H9 (cell line): ENCODE results near the gene CCDC85A. TPM values are rescaled to one million over a fixed set of nuclear protein-coding genes. Genes with fewer than 3 reads are reported as not detected.

Experiments used
- DNase-seq: peaks from one replicate; pipeline ENCODE4 v3.0.0-alpha.2; 2017
- H2AFZ ChIP-seq: one replicate; pipeline ENCODE4 v1.6.1; 2013; ENCODE audit warnings: mild to moderate bottlenecking, low read length, control low read depth, moderate library complexity
- H2AK5ac ChIP-seq: 2 replicates; pipeline ENCODE4 v1.6.1; 2013; ENCODE audit warnings: low read length, control low read depth, mixed read lengths; ENCODE audit not compliant: insufficient read length
- H2BK120ac ChIP-seq: one replicate; pipeline ENCODE4 v1.6.1; 2013; ENCODE audit warnings: low read depth, mild to moderate bottlenecking, low read length, control low read depth, inconsistent platforms; ENCODE audit not compliant: poor library complexity, severe bottlenecking
- H2BK12ac ChIP-seq: 2 replicates; pipeline ENCODE4 v1.6.1; 2013; ENCODE audit warnings: low read length, control low read depth, mixed read lengths, low read depth; ENCODE audit not compliant: insufficient read length
- H2BK15ac ChIP-seq: 2 replicates; pipeline ENCODE4 v1.6.1; 2013; ENCODE audit warnings: low read depth, low read length, control low read depth
- H2BK20ac ChIP-seq: one replicate; pipeline ENCODE4 v1.6.1; 2013; ENCODE audit warnings: low read depth, mild to moderate bottlenecking, low read length, control low read depth, inconsistent platforms; ENCODE audit not compliant: poor library complexity, severe bottlenecking
- H2BK5ac ChIP-seq: 2 replicates; pipeline ENCODE4 v1.6.1; 2013; ENCODE audit warnings: low read length, control low read depth, mixed read lengths; ENCODE audit not compliant: insufficient read length
- H3K14ac ChIP-seq: 2 replicates; pipeline ENCODE4 v1.6.1; 2013; ENCODE audit warnings: low read length, control low read depth; ENCODE audit not compliant: insufficient read depth
- H3K18ac ChIP-seq: 2 replicates; pipeline ENCODE4 v1.6.1; 2013; ENCODE audit warnings: low read depth, mild to moderate bottlenecking, mixed read lengths, low read length, control low read depth; ENCODE audit not compliant: insufficient read length
- H3K23ac ChIP-seq: 2 replicates; pipeline ENCODE4 v1.6.1; 2013; ENCODE audit warnings: low read length, control low read depth, mixed read lengths, low read depth; ENCODE audit not compliant: insufficient read length
- H3K23me2 ChIP-seq: 2 replicates; pipeline ENCODE4 v1.6.1; 2013; ENCODE audit warnings: low read depth, mild to moderate bottlenecking, mixed read lengths, low read length, control low read depth; ENCODE audit not compliant: insufficient read length, poor library complexity, severe bottlenecking
- H3K27ac ChIP-seq: 2 replicates; pipeline ENCODE4 v1.5.1; 2013; ENCODE audit warnings: low read length, control low read depth, mixed read lengths, low read depth; ENCODE audit not compliant: insufficient read length
- H3K27me3 ChIP-seq: 2 replicates; pipeline ENCODE4 v1.6.1; 2013; ENCODE audit warnings: low read length, control low read depth, inconsistent platforms; ENCODE audit not compliant: insufficient read depth
- H3K4ac ChIP-seq: 2 replicates; pipeline ENCODE4 v1.6.1; 2013; ENCODE audit warnings: low read depth, mild to moderate bottlenecking, control low read depth, inconsistent platforms, low read length, moderate library complexity
- H3K4me1 ChIP-seq: 2 replicates; pipeline ENCODE4 v1.6.1; 2013; ENCODE audit warnings: low read length, control low read depth, inconsistent platforms; ENCODE audit not compliant: insufficient read depth
- H3K4me2 ChIP-seq: 2 replicates; pipeline ENCODE4 v1.6.1; 2013; ENCODE audit warnings: low read length, control low read depth, mixed read lengths; ENCODE audit not compliant: insufficient read length, insufficient read depth
- H3K56ac ChIP-seq: 2 replicates; pipeline ENCODE4 v1.6.1; 2013; ENCODE audit warnings: low read depth, mild to moderate bottlenecking, mixed read lengths, low read length, control low read depth; ENCODE audit not compliant: insufficient read length
- H3K79me1 ChIP-seq: 2 replicates; pipeline ENCODE4 v1.6.1; 2013; ENCODE audit warnings: low read depth, mild to moderate bottlenecking, moderate library complexity, low read length, control low read depth, inconsistent platforms; ENCODE audit not compliant: insufficient read depth, poor library complexity, severe bottlenecking
- H3K79me2 ChIP-seq: 2 replicates; pipeline ENCODE4 v1.6.1; 2013; ENCODE audit warnings: low read length, control low read depth, inconsistent platforms; ENCODE audit not compliant: insufficient read depth
- H3K9ac ChIP-seq: 2 replicates; pipeline ENCODE4 v1.6.1; 2013; ENCODE audit warnings: low read length, control low read depth, mixed read lengths; ENCODE audit not compliant: insufficient read length; ENCODE audit errors: extremely low read depth
- H3K9me3 ChIP-seq: one replicate; pipeline ENCODE4 v1.6.1; 2013; ENCODE audit warnings: low read depth, low read length, inconsistent platforms; ENCODE audit not compliant: control insufficient read depth
- H3T11ph ChIP-seq: one replicate; pipeline ENCODE4 v1.6.1; 2013; ENCODE audit warnings: mild to moderate bottlenecking, low read length, control low read depth, inconsistent platforms
- H4K20me1 ChIP-seq: one replicate; pipeline ENCODE4 v1.6.1; 2013; ENCODE audit not compliant: control insufficient read depth, insufficient read length, insufficient read depth
- H4K5ac ChIP-seq: 2 replicates; pipeline ENCODE4 v1.6.1; 2013; ENCODE audit warnings: low read depth, mild to moderate bottlenecking, mixed read lengths, low read length, control low read depth; ENCODE audit not compliant: insufficient read length
- H4K8ac ChIP-seq: replicated peaks from 2 replicates; pipeline ENCODE4 v1.6.1; 2013; ENCODE audit warnings: low read length, control low read depth, mixed read lengths, low read depth; ENCODE audit not compliant: insufficient read length
- H4K91ac ChIP-seq: 2 replicates; pipeline ENCODE4 v1.6.1; 2013; ENCODE audit warnings: low read depth, mild to moderate bottlenecking, moderate library complexity, mixed read lengths, low read length, control low read depth; ENCODE audit not compliant: insufficient read length
- H3K27ac Mint-ChIP-seq, 3 experiments: 2 replicates in 2 of 3; 3 replicates in 1 of 3; pipeline ENCODE4 v1.8.0; 2020 to 2021; ENCODE audit warnings: mixed read lengths in 3 of 3, mild to moderate bottlenecking in 1 of 3, moderate library complexity in 1 of 3
- H3K27me3 Mint-ChIP-seq: 2 replicates; pipeline ENCODE4 v1.8.0; 2021; ENCODE audit warnings: low read depth, mild to moderate bottlenecking, moderate library complexity, mixed read lengths
- H3K36me3 Mint-ChIP-seq, 3 experiments: 2 replicates in 2 of 3; 3 replicates in 1 of 3; pipeline ENCODE4 v1.8.0; 2020 to 2021; ENCODE audit warnings: low read depth in 3 of 3, mixed read lengths in 3 of 3; ENCODE audit not compliant: insufficient read depth in 1 of 3
- H3K4me1 Mint-ChIP-seq, 2 experiments: 2 replicates each; pipeline ENCODE4 v1.8.0; 2020; ENCODE audit warnings: mixed read lengths in 2 of 2
- H3K4me3 Mint-ChIP-seq, 2 experiments: 2 replicates in 1 of 2; 3 replicates in 1 of 2; pipeline ENCODE4 v1.8.0; 2020 to 2021; ENCODE audit warnings: mild to moderate bottlenecking in 2 of 2, mixed read lengths in 2 of 2, moderate library complexity in 1 of 2
- H3K9me3 Mint-ChIP-seq, 2 experiments: 2 replicates in 1 of 2; 3 replicates in 1 of 2; pipeline ENCODE4 v1.8.0; 2020; ENCODE audit warnings: mild to moderate bottlenecking in 2 of 2, mixed read lengths in 2 of 2, moderate library complexity in 1 of 2
- WGBS: extraction: QIAGEN DNeasy Blood & Tissue Kit; methylation state at CpG from one replicate; pipeline ENCODE4 v1.1.7; 2013; ENCODE audit warnings: missing lambda C conversion rate, low lambda C conversion rate, mixed read lengths; ENCODE audit not compliant: insufficient read length; ENCODE audit errors: extremely low coverage; 5-methylcytosine and 5-hydroxymethylcytosine counted together
- total RNA-seq: library from RNA; stranded (reverse); gene quantifications from 2 replicates; pipeline ENCODE4 v1.2.1, GENCODE V29; 2021
- TF ChIP-seq, protein P1 (sequence below): fragments of 200-600 bp; sonication (generic); conservative IDR thresholded peaks from 3 replicates; pipeline ENCODE4 v1.8.0; 2021; ENCODE audit warnings: antibody characterized with exemption, mild to moderate bottlenecking

The CCDC85A gene
- total RNA-seq, 1 experiment from 2014 or later: 0.17 TPM

DNA sequence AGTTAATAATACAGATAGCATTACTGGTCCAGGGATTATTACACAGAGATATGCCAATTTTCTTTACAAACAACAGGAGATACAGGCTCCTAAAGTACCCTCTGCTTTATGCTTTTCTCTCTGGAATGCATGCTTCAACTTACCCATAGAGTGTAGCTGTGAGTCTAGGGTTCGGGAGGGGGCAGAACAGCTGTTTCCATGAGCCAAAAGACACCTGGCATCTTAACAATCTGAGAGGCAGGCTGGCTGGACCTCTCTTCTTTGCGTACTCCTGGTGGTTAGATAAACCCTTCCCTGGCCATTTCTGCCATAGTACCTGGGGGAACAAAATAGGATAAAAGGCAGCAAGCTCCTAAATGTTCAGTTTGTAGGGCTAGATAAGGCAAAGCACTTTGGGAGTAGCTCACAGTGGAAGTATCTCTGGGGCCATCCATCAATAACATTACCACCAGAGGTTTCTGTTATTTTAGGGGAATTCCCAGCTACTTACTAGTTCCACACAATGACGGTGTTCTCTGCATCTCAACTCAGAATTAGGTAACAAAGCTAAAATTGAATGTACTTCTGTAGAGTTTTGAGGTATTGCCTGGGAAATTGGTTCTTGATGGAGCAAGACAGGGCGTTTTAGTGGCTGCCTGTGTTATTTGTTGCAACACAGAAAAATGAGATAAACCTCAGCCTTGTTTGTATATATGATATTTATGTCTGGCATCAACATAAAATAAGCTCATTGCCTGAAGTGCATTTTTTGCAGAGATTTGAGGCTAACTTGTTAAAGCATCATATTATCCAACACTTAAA lies 6.2 kb upstream of the CCDC85A start:
- Mint-ChIP-seq H3K36me3 (peaks cover 0 to 5% (median 0%) of the 10 kb centered on the region in 3 experiments; a peak in 3 of 7 replicates), H3K4me1 (peaks cover 6% of the 10 kb centered on the region in 2 experiments), H3K9me3 (peaks cover 0 to 3% of the 10 kb centered on the region in 2 experiments; a peak in 1 of 5 replicates), H3K27ac (no peak overlapping the region), H3K4me3 (no peak overlapping the region), H3K27me3 (peaks cover 91% of the 10 kb centered on the region)
- Histone ChIP-seq H3K14ac (no peak overlapping the region), H3K27ac (no peak overlapping the region), H4K91ac (no peak overlapping the region), H3K9ac (no peak overlapping the region), H2BK5ac (no peak overlapping the region), H3T11ph (no peak overlapping the region), H2BK15ac (no peak overlapping the region), H2BK12ac (no peak overlapping the region), H4K8ac (no peak overlapping the region), H2AFZ (no peak overlapping the region), H3K4me1 (0 out of 2 replicates have a peak, but pooled peaks cover 3% of the 10 kb centered on the region), H3K79me2 (no peaks in the 10 kb centered on the region), H3K23ac (no peak overlapping the region), H3K23me2 (no peaks in the 10 kb centered on the region), H2AK5ac (no peak overlapping the region), H3K56ac (no peak overlapping the region), H2BK120ac (no peak overlapping the region), H2BK20ac (no peak overlapping the region), H4K20me1 (no peaks in the 10 kb centered on the region), H4K5ac (no peak overlapping the region), H3K4ac (no peak overlapping the region), H3K4me2 (no peak overlapping the region), H3K9me3 (no peaks in the 10 kb centered on the region), H3K27me3 (peaks cover 39% of the 10 kb centered on the region; the same call in 1 of the 2 replicates), H3K79me1 (no peaks in the 10 kb centered on the region), H3K18ac (no peak overlapping the region)
- TF ChIP-seq, protein P1, sequence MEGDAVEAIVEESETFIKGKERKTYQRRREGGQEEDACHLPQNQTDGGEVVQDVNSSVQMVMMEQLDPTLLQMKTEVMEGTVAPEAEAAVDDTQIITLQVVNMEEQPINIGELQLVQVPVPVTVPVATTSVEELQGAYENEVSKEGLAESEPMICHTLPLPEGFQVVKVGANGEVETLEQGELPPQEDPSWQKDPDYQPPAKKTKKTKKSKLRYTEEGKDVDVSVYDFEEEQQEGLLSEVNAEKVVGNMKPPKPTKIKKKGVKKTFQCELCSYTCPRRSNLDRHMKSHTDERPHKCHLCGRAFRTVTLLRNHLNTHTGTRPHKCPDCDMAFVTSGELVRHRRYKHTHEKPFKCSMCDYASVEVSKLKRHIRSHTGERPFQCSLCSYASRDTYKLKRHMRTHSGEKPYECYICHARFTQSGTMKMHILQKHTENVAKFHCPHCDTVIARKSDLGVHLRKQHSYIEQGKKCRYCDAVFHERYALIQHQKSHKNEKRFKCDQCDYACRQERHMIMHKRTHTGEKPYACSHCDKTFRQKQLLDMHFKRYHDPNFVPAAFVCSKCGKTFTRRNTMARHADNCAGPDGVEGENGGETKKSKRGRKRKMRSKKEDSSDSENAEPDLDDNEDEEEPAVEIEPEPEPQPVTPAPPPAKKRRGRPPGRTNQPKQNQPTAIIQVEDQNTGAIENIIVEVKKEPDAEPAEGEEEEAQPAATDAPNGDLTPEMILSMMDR: no peak
- no peak for DNase-seq
- no CpG with 5 or more reads among the region's 4 CpGs for WGBS
